ENCODE data around the gene LHFPL6. TPM values are rescaled to one million over a fixed set of nuclear protein-coding genes. Genes with fewer than 3 reads are reported as not detected.

Gene LHFPL6
- 7.5 and 7.9 TPM in 2 replicates for total RNA-seq

DNA sequence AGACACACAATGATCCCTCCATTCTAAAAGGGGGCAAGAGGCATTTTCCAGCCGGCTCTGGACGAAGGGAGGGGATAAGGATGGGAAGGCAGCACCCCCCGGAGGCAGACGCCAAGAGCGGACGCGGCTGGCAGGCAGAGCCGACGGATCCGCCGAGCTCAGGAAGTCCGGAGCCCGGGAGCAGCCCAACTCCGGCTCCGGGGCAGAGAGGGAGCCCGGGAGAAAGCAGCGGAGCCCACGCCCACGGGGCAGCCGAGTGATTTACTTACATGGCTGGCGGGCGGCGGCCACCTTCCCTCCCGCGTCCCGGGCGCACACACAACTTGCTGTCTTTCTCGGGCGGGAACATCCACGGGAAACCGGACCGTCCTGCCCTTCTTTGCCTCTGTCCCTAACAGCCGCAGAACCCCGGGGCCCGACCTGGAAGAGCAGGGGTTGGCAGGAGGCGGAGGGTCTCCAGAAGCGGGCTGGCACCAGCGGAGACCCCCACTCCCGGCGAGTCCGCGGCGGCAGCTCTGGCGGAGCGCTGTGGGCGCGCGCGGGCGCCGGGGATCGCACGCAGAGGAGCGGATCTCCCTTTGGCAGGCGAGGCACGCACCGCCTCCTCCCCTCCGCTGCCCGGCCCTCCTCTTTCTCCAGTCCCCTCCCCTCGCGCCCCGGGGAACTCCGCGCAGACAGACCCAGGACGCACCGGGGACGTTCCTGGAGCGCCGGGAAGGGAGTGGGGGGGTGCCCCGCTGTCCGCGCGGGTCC lies at the start of gene LHFPL6:
LHFPL6 (minus strand) TSS at position 580 of the 753 bp plus-strand sequence.

Other genes starting within 250 kb of the LHFPL6 start
- 26.0 and 29.4 TPM in 2 replicates for gene COG6, start 52.5 kb upstream of the LHFPL6 start, total RNA-seq

Data from nasal cavity respiratory epithelium epithelial cell of viscerocranial mucosa (primary cell).